Hepatocyte (in vitro differentiated cells): Measurements from ENCODE around the gene LRRC4C.

Experiments used
- EZH2 ChIP-seq: fragments of 200-600 bp; sonication (generic); IDR thresholded peaks from 2 replicates; pipeline ENCODE4 v1.6.1; 2016; ENCODE audit warnings: antibody characterized with exemption, mild to moderate bottlenecking, borderline replicate concordance
- TF ChIP-seq, protein P1 (sequence below): fragments of 200-600 bp; sonication (generic); IDR thresholded peaks from 2 replicates; pipeline ENCODE4 v1.5.1; 2016; ENCODE audit warnings: antibody characterized with exemption, mild to moderate bottlenecking; ENCODE audit not compliant: poor library complexity

- TF ChIP-seq, protein P1, sequence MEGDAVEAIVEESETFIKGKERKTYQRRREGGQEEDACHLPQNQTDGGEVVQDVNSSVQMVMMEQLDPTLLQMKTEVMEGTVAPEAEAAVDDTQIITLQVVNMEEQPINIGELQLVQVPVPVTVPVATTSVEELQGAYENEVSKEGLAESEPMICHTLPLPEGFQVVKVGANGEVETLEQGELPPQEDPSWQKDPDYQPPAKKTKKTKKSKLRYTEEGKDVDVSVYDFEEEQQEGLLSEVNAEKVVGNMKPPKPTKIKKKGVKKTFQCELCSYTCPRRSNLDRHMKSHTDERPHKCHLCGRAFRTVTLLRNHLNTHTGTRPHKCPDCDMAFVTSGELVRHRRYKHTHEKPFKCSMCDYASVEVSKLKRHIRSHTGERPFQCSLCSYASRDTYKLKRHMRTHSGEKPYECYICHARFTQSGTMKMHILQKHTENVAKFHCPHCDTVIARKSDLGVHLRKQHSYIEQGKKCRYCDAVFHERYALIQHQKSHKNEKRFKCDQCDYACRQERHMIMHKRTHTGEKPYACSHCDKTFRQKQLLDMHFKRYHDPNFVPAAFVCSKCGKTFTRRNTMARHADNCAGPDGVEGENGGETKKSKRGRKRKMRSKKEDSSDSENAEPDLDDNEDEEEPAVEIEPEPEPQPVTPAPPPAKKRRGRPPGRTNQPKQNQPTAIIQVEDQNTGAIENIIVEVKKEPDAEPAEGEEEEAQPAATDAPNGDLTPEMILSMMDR: no peak
- TF ChIP-seq EZH2: no peak
Measured at GRCh38 chr11:41190437-41191082, 268.9 kb downstream of the LRRC4C start.
